GM12892 (cell line): ENCODE results near the gene HAO1.

Experiments used
- POLR2A ChIP-seq: IDR thresholded peaks from 2 replicates; pipeline ENCODE4 v1.6.1; 2011; ENCODE audit warnings: low read depth, low read length, control low read depth
- POLR2AphosphoS5 ChIP-seq: IDR thresholded peaks from 2 replicates; pipeline ENCODE4 v1.6.1; 2011; ENCODE audit warnings: low read depth, low read length, control low read depth
- TAF1 ChIP-seq: IDR thresholded peaks from 2 replicates; pipeline ENCODE4 v1.6.1; 2011; ENCODE audit warnings: low read depth, mild to moderate bottlenecking, control low read depth, low read length, borderline replicate concordance

DNA sequence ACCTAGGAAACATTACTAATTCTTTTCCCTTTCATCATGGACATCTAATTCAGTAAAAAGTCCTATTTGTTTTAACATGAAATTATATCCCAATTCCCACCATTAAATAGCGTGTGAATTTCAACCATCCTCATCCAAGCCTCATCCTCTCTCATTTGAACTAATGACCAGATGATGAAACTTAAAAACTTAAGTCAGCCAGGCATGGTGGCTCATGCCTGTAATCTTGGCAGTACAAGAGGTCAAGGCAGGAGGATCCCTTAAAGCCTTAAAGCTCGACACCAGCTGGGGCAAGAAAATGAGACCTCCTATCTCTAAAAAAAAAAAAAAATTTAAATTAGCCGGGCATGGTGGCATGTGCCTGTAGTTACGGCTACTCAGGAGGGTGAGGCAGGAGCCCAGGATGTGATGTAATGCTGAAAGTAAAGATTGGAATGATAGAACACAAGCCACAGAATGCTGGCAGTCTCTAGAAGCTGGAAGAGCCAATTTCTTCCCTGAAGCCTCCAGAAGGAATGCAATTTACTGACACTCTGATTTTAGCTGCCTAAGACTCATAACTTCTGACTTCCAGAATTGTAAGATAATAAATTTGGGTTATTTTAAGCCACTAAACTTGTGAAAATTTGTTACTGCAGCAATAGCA, 27.1 kb upstream of the HAO1 start:
- TF ChIP-seq TAF1, result no peak
- no peak for TF ChIP-seq POLR2A
- no peak for TF ChIP-seq POLR2AphosphoS5
